Fibroblast of lung (primary cell): ENCODE results near the gene SEMA3E.

Source experiments
- CTCF ChIP-seq, 2 donors: IDR thresholded peaks in 1 of 2; conservative IDR thresholded peaks in 1 of 2; 1 replicate in 1 of 2; 2 replicates in 1 of 2; pipeline ENCODE4 v1.5.1; 2011 to 2012; ENCODE audit warnings: low read length in 2 of 2, control low read depth in 1 of 2, inconsistent platforms in 1 of 2, low read depth in 1 of 2, mild to moderate bottlenecking in 1 of 2
- EZH2 ChIP-seq: IDR thresholded peaks from 2 replicates; pipeline ENCODE4 v1.5.1; 2012; ENCODE audit warnings: low read length, control low read depth, mild to moderate bottlenecking; ENCODE audit errors: missing control alignments

GRCh38 chr7:83449781-83450180, 199.2 kb downstream of the SEMA3E start:
- TF ChIP-seq CTCF (conservative IDR thresholded peaks at IDR 0.05 in 1 of 2, IDR thresholded peaks at IDR 0.05 in 1 of 2; ENCODE audit: low read depth in 1 of 2, low read length in 2 of 2) (no peak), EZH2 (no peak)
